Liver (tissue), 3 donors: ENCODE measurements around the gene FAM110A.

Experiments
- ATF3 ChIP-seq: IDR thresholded peaks from 2 replicates; pipeline ENCODE4 v1.6.1; 2016; ENCODE audit warnings: antibody characterized with exemption
- GABPA ChIP-seq, 2 donors: IDR thresholded peaks in 1 of 2; conservative IDR thresholded peaks in 1 of 2; 2 replicates each; pipeline ENCODE4 v1.6.1; 2016; ENCODE audit warnings: antibody characterized with exemption in 2 of 2, mild to moderate bottlenecking in 1 of 2, moderate library complexity in 1 of 2
- HNF4G ChIP-seq: IDR thresholded peaks from 2 replicates; pipeline ENCODE4 v1.6.1; 2016; ENCODE audit warnings: antibody characterized with exemption
- JUND ChIP-seq, 2 donors: IDR thresholded peaks; 2 replicates each; pipeline ENCODE4 v1.6.1; 2016; ENCODE audit warnings: antibody characterized with exemption in 2 of 2
- NR2F2 ChIP-seq: IDR thresholded peaks from 2 replicates; pipeline ENCODE4 v1.6.1; 2016; ENCODE audit warnings: antibody characterized with exemption
- RAD21 ChIP-seq, 2 donors: IDR thresholded peaks; 2 replicates each; pipeline ENCODE4 v1.6.1; 2016; ENCODE audit warnings: antibody characterized with exemption in 2 of 2, mild to moderate bottlenecking in 2 of 2
- RXRA ChIP-seq, 2 donors: IDR thresholded peaks; 2 replicates each; pipeline ENCODE4 v1.6.1; 2017 to 2018; ENCODE audit warnings: antibody characterized with exemption in 2 of 2, mild to moderate bottlenecking in 1 of 2
- TAF1 ChIP-seq: conservative IDR thresholded peaks from 2 replicates; pipeline ENCODE4 v1.6.1; 2016; ENCODE audit warnings: antibody characterized with exemption, mild to moderate bottlenecking
- TF ChIP-seq, protein P1 (sequence below): fragments of 150-350 bp; IDR thresholded peaks from 2 replicates; pipeline ENCODE4 v1.5.1; 2017; ENCODE audit warnings: improper control_type of control experiment, low read depth, low read length; ENCODE audit not compliant: missing input control
- TF ChIP-seq, protein P2 (sequence below): IDR thresholded peaks from 2 replicates; pipeline ENCODE4 v1.6.1; 2016; ENCODE audit warnings: antibody characterized with exemption, mild to moderate bottlenecking
- donor health status: healthy.
- donor health status: healthy.

DNA sequence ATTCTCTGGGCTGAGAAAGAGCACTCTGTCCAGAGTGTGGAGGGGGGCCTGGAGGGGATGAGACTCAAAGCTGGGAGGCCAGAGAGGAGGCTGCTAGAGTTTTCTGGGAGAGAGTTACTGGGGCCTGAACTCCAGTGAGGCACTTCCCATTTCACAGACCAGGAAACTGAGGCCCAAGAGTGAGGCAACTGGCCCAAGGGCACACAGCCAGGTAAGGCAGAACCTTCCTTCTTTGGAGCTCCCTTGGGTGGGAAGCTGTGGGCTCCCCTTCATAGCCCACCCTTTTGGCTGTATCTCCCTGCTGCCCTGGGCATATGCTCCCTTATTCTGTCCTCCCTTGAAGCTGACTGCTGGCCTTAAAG, 48.2 kb downstream of the FAM110A start:
- no peak for TF ChIP-seq ATF3
- TF ChIP-seq, protein P1, sequence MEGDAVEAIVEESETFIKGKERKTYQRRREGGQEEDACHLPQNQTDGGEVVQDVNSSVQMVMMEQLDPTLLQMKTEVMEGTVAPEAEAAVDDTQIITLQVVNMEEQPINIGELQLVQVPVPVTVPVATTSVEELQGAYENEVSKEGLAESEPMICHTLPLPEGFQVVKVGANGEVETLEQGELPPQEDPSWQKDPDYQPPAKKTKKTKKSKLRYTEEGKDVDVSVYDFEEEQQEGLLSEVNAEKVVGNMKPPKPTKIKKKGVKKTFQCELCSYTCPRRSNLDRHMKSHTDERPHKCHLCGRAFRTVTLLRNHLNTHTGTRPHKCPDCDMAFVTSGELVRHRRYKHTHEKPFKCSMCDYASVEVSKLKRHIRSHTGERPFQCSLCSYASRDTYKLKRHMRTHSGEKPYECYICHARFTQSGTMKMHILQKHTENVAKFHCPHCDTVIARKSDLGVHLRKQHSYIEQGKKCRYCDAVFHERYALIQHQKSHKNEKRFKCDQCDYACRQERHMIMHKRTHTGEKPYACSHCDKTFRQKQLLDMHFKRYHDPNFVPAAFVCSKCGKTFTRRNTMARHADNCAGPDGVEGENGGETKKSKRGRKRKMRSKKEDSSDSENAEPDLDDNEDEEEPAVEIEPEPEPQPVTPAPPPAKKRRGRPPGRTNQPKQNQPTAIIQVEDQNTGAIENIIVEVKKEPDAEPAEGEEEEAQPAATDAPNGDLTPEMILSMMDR, result no peak
- TF ChIP-seq GABPA (IDR thresholded peaks at IDR 0.05 in 1 of 2, conservative IDR thresholded peaks at IDR 0.05 in 1 of 2), result no peak
- TF ChIP-seq RXRA (IDR thresholded peaks at IDR 0.05), result no peak
- TF ChIP-seq HNF4G, result no peak
- TF ChIP-seq, protein P2, sequence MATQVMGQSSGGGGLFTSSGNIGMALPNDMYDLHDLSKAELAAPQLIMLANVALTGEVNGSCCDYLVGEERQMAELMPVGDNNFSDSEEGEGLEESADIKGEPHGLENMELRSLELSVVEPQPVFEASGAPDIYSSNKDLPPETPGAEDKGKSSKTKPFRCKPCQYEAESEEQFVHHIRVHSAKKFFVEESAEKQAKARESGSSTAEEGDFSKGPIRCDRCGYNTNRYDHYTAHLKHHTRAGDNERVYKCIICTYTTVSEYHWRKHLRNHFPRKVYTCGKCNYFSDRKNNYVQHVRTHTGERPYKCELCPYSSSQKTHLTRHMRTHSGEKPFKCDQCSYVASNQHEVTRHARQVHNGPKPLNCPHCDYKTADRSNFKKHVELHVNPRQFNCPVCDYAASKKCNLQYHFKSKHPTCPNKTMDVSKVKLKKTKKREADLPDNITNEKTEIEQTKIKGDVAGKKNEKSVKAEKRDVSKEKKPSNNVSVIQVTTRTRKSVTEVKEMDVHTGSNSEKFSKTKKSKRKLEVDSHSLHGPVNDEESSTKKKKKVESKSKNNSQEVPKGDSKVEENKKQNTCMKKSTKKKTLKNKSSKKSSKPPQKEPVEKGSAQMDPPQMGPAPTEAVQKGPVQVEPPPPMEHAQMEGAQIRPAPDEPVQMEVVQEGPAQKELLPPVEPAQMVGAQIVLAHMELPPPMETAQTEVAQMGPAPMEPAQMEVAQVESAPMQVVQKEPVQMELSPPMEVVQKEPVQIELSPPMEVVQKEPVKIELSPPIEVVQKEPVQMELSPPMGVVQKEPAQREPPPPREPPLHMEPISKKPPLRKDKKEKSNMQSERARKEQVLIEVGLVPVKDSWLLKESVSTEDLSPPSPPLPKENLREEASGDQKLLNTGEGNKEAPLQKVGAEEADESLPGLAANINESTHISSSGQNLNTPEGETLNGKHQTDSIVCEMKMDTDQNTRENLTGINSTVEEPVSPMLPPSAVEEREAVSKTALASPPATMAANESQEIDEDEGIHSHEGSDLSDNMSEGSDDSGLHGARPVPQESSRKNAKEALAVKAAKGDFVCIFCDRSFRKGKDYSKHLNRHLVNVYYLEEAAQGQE, result no peak
- no peak for TF ChIP-seq RAD21 (IDR thresholded peaks at IDR 0.05)
- TF ChIP-seq JUND (IDR thresholded peaks at IDR 0.05), result no peak
- no peak for TF ChIP-seq TAF1
- no peak for TF ChIP-seq NR2F2
